ENCODE data around the gene PDE4D.

DNA sequence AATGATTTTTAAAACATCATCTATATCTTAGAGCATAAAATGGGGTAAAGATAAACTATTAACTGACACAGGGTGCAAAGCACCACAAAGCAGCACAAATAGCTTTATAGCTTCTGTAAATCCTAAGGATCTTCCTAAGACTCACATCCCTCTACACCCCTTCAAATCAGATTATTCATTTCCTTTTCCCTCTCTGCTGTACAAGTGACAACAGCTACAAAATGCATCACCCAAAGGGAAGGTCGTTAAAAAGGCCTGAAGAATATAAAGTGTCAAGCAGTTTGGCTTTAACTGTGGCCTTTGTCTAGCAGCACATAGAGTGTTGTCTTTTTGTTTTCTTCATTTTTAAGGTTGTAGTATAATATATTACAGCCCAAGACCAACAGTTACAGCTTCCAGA is 422.1 kb downstream of the PDE4D start:
- TF ChIP-seq, protein P1, sequence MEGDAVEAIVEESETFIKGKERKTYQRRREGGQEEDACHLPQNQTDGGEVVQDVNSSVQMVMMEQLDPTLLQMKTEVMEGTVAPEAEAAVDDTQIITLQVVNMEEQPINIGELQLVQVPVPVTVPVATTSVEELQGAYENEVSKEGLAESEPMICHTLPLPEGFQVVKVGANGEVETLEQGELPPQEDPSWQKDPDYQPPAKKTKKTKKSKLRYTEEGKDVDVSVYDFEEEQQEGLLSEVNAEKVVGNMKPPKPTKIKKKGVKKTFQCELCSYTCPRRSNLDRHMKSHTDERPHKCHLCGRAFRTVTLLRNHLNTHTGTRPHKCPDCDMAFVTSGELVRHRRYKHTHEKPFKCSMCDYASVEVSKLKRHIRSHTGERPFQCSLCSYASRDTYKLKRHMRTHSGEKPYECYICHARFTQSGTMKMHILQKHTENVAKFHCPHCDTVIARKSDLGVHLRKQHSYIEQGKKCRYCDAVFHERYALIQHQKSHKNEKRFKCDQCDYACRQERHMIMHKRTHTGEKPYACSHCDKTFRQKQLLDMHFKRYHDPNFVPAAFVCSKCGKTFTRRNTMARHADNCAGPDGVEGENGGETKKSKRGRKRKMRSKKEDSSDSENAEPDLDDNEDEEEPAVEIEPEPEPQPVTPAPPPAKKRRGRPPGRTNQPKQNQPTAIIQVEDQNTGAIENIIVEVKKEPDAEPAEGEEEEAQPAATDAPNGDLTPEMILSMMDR (IDR thresholded peaks at IDR 0.05): no peak
- TF ChIP-seq POLR2A (IDR thresholded peaks at IDR 0.05): no peak
